ENCODE data around the gene GDE1.

GDE1 gene

DNA sequence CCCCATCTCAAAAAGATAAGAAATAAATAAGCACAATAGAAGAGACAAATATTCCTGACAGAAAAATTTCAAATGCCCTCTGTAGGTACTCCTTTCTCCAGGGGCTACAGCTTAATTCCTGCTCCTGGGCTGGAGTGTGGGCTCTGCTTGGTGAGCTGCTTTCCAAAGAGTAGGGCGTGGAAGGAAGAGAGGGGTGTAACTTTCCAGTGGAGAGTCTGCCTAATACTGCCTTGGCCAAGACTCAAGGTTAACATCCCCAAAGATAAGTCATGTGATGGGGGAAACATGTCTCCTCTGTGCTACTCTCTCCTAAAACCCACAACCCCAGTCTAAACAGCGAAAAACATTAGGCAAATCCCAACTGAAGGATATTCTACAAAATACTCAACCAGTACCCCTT lies 61.5 kb downstream of the GDE1 start:
- no peak for DNase-seq
- in situ Hi-C loops (cut with HindIII; ENCODE audit: low pct_ligation_motif_present, low pct_unique_long_range_greater_than_20kb, low sequenced_read_pairs) = no loop called here

DNA sequence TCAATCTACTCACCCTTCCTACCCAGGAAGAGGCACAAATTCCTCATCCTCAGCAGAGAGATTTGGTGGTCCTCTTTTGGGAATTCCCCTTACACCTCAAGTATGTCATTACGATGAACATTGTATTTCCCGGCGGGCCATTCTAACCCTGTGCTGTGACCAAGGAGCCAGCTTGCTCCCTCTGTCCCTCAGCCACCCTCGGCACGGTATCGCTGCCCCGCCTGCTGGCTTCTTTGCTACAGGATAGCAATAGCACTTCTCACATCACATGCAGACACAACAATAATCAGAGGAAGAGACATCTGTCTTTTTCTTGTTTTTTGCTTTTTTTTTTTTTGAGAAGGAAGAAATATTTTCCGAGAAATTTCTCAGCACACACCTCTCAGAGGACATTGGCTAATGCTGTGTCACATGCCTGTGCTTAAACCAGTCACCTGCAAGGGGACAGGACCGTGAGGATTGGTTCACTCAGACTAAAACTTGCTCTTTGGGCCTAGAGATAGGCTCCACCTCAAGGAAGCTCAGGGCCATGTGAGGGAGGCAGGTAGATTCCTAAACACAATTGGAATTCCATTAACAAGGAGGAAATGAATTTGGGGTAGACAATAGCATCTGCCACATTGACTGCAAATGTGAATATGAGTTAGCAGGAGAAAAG lies 63.0 kb downstream of the GDE1 start:
- no peak for DNase-seq
- in situ Hi-C loops (cut with HindIII; ENCODE audit: low pct_ligation_motif_present, low pct_unique_long_range_greater_than_20kb, low sequenced_read_pairs) = no loop called here

All from ACHN (cell line).